Neural cell (in vitro differentiated cells): Measurements from ENCODE around the gene KIAA2012.

Experiments
- POLR2AphosphoS5 ChIP-seq: IDR thresholded peaks from 2 replicates; pipeline ENCODE4 v1.6.1; 2012
- RAD21 ChIP-seq: fragments of 450-650 bp; conservative IDR thresholded peaks from 2 replicates; pipeline ENCODE4 v1.6.1; 2014; ENCODE audit warnings: antibody characterized with exemption, mild to moderate bottlenecking, moderate library complexity
- SMC3 ChIP-seq: fragments of 450-650 bp; conservative IDR thresholded peaks from 2 replicates; pipeline ENCODE4 v1.6.1; 2014; ENCODE audit warnings: antibody characterized with exemption, mild to moderate bottlenecking, moderate library complexity; ENCODE audit not compliant: poor library complexity
- TF ChIP-seq, protein P1 (sequence below): fragments of 450-650 bp; IDR thresholded peaks from 2 replicates; pipeline ENCODE4 v1.5.1; 2014; ENCODE audit warnings: antibody characterized with exemption, mild to moderate bottlenecking, moderate library complexity; ENCODE audit not compliant: poor library complexity, severe bottlenecking
- TF ChIP-seq, protein P2 (sequence below): IDR thresholded peaks from 2 replicates; pipeline ENCODE4 v1.6.1; 2012; ENCODE audit warnings: borderline replicate concordance

DNA sequence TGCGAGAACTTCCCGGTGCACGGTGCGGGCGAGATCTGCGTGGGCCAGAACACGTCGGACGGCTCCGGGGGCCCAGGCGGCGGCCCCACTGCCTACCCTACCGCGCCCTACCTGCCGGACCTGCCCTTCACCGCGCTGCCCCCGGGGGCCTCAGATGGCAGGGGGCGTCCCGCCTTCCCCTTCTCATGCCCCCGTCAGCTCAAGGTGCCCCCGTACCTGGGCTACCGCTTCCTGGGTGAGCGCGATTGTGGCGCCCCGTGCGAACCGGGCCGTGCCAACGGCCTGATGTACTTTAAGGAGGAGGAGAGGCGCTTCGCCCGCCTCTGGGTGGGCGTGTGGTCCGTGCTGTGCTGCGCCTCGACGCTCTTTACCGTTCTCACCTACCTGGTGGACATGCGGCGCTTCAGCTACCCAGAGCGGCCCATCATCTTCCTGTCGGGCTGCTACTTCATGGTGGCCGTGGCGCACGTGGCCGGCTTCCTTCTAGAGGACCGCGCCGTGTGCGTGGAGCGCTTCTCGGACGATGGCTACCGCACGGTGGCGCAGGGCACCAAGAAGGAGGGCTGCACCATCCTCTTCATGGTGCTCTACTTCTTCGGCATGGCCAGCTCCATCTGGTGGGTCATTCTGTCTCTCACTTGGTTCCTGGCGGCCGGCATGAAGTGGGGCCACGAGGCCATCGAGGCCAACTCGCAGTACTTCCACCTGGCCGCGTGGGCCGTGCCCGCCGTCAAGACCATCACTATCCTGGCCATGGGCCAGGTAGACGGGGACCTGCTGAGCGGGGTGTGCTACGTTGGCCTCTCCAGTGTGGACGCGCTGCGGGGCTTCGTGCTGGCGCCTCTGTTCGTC, 37.7 kb upstream of the KIAA2012 start:
- TF ChIP-seq, protein P1, sequence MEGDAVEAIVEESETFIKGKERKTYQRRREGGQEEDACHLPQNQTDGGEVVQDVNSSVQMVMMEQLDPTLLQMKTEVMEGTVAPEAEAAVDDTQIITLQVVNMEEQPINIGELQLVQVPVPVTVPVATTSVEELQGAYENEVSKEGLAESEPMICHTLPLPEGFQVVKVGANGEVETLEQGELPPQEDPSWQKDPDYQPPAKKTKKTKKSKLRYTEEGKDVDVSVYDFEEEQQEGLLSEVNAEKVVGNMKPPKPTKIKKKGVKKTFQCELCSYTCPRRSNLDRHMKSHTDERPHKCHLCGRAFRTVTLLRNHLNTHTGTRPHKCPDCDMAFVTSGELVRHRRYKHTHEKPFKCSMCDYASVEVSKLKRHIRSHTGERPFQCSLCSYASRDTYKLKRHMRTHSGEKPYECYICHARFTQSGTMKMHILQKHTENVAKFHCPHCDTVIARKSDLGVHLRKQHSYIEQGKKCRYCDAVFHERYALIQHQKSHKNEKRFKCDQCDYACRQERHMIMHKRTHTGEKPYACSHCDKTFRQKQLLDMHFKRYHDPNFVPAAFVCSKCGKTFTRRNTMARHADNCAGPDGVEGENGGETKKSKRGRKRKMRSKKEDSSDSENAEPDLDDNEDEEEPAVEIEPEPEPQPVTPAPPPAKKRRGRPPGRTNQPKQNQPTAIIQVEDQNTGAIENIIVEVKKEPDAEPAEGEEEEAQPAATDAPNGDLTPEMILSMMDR, result peak; percentile 60
- peak; percentile 57 for TF ChIP-seq SMC3
- TF ChIP-seq, protein P2, sequence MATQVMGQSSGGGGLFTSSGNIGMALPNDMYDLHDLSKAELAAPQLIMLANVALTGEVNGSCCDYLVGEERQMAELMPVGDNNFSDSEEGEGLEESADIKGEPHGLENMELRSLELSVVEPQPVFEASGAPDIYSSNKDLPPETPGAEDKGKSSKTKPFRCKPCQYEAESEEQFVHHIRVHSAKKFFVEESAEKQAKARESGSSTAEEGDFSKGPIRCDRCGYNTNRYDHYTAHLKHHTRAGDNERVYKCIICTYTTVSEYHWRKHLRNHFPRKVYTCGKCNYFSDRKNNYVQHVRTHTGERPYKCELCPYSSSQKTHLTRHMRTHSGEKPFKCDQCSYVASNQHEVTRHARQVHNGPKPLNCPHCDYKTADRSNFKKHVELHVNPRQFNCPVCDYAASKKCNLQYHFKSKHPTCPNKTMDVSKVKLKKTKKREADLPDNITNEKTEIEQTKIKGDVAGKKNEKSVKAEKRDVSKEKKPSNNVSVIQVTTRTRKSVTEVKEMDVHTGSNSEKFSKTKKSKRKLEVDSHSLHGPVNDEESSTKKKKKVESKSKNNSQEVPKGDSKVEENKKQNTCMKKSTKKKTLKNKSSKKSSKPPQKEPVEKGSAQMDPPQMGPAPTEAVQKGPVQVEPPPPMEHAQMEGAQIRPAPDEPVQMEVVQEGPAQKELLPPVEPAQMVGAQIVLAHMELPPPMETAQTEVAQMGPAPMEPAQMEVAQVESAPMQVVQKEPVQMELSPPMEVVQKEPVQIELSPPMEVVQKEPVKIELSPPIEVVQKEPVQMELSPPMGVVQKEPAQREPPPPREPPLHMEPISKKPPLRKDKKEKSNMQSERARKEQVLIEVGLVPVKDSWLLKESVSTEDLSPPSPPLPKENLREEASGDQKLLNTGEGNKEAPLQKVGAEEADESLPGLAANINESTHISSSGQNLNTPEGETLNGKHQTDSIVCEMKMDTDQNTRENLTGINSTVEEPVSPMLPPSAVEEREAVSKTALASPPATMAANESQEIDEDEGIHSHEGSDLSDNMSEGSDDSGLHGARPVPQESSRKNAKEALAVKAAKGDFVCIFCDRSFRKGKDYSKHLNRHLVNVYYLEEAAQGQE, result no peak
- TF ChIP-seq POLR2AphosphoS5, result no peak
- peak; percentile 58 for TF ChIP-seq RAD21
